Measurements from ENCODE around the gene TP63. TPM values are rescaled to one million over a fixed set of nuclear protein-coding genes. Genes with fewer than 3 reads are reported as not detected.

The TP63 gene
- total RNA-seq, 2 donors from 2014 or later = not detected

DNA sequence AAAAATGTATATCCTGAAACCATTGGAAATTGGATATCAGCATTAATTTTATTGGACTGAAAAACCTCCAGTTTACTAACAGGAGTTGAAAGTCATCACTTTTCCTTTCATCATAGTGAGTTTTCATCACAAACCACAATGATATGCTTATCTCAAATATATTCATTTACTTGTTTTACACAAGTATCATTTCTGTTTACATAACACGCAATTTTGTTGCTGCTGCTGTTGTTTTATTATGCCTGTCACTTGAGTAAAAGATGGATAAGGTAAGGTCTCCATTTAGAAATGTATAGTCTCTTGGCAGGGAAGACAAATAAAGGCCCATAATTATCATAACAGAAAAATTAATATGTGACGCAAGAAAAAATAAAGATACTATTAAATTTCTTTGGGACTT is 199.2 kb downstream of the TP63 start:
- Histone ChIP-seq H3K9me3 (ENCODE audit: control insufficient read depth, low read length) (no peaks in the 10 kb centered on the region), H3K4me1 (ENCODE audit: control insufficient read depth, insufficient read depth, low read length) (no peaks in the 10 kb centered on the region), H3K27ac (ENCODE audit: low read depth, low read length) (no peak overlapping the region), H3K9ac (ENCODE audit: extremely low read depth, low read length, poor library complexity, severe bottlenecking) (no peak overlapping the region), H3K4me3 (ENCODE audit: low read length) (no peak overlapping the region), H3K36me3 (ENCODE audit: control insufficient read depth, insufficient read depth, low read length) (no peaks in the 10 kb centered on the region), H3K27me3 (ENCODE audit: control insufficient read depth, insufficient read depth, low read length, poor library complexity, severe bottlenecking) (no peaks in the 10 kb centered on the region)
- no peak overlapping the region for H3K27ac Mint-ChIP-seq
- WGBS, 2 experiments (ENCODE audit: insufficient coverage in 1 of 2, insufficient read length in 1 of 2) = 100% methylated on average over 2 of the region's 2 CpGs; no CpG with 5 or more reads in 1 of the 2 experiments
- H3K27me3 Mint-ChIP-seq (ENCODE audit: insufficient read depth) = no peaks in the 10 kb centered on the region
- H3K4me3 Mint-ChIP-seq = no peak overlapping the region
- no peaks in the 10 kb centered on the region for H3K36me3 Mint-ChIP-seq (ENCODE audit: low read depth)
- no peak for DNase-seq
- peaks cover 6% of the 10 kb centered on the region for H3K4me1 Mint-ChIP-seq
- TF ChIP-seq CTCF (conservative IDR thresholded peaks at IDR 0.05) = no peak
- H3K9me3 Mint-ChIP-seq = no peaks in the 10 kb centered on the region

DNA sequence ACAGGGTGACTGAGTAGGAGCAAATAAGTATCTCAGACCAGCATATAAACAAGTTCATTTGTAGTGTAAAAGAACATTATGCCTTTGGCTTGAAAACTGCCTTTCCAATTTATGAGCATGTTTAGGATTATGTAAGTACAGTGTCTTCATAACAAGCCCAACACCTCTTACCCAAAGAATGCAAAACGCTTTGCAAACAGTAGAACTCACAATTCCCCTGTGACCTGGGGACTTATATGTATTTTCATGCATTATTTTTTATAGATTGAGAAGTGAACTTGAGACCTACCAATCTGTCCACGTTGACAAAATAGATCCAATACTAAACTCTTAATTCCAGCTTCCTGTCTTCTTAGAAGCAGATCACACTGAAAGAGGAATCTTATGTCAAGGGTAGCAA is 202.1 kb downstream of the TP63 start:
- no peak overlapping the region for H3K4me3 Mint-ChIP-seq
- H3K9me3 ChIP-seq (ENCODE audit: control insufficient read depth, low read length) = no peaks in the 10 kb centered on the region
- no peaks in the 10 kb centered on the region for H3K27me3 Mint-ChIP-seq (ENCODE audit: insufficient read depth)
- no peak overlapping the region for H3K27ac ChIP-seq (ENCODE audit: low read depth, low read length)
- H3K27me3 ChIP-seq (ENCODE audit: control insufficient read depth, insufficient read depth, low read length, poor library complexity, severe bottlenecking) = no peaks in the 10 kb centered on the region
- no peak for DNase-seq
- no peak overlapping the region for H3K27ac Mint-ChIP-seq
- H3K4me3 ChIP-seq (ENCODE audit: low read length) = no peak overlapping the region
- 92% methylated on average over 1 of the region's 2 CpGs; no CpG with 5 or more reads in 1 of the 2 experiments for WGBS, 2 experiments (ENCODE audit: insufficient coverage in 1 of 2, insufficient read length in 1 of 2)
- H3K36me3 Mint-ChIP-seq (ENCODE audit: low read depth) = no peaks in the 10 kb centered on the region
- no peak overlapping the region for H3K9ac ChIP-seq (ENCODE audit: extremely low read depth, low read length, poor library complexity, severe bottlenecking)
- H3K9me3 Mint-ChIP-seq = no peaks in the 10 kb centered on the region
- TF ChIP-seq CTCF (conservative IDR thresholded peaks at IDR 0.05) = no peak
- no peaks in the 10 kb centered on the region for H3K4me1 ChIP-seq (ENCODE audit: control insufficient read depth, insufficient read depth, low read length)
- peaks cover 2% of the 10 kb centered on the region for H3K4me1 Mint-ChIP-seq
- H3K36me3 ChIP-seq (ENCODE audit: control insufficient read depth, insufficient read depth, low read length) = no peaks in the 10 kb centered on the region

DNA sequence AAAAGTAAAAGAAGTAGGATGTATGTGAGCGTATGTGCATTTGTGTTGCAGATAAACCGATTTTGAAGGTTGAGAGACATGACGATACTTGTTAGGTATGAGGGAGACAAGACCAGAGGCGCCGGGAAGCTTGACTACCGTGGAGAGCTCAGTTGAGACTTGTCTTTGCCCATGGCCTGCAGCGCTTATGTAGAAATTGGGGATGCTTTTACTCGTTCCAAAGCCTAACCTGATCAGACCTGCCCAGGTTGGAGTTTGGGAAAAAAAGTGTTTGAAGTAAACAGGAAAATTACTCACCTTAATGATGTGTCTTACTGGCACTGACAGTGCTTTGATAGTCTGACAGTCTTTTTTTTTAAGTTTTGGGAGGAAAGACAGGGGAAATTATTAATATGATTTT is 202.8 kb downstream of the TP63 start:
- Histone ChIP-seq H3K4me1 (ENCODE audit: control insufficient read depth, insufficient read depth, low read length) (no peaks in the 10 kb centered on the region), H3K36me3 (ENCODE audit: control insufficient read depth, insufficient read depth, low read length) (no peaks in the 10 kb centered on the region), H3K9me3 (ENCODE audit: control insufficient read depth, low read length) (no peaks in the 10 kb centered on the region), H3K27ac (ENCODE audit: low read depth, low read length) (no peak overlapping the region), H3K27me3 (ENCODE audit: control insufficient read depth, insufficient read depth, low read length, poor library complexity, severe bottlenecking) (no peaks in the 10 kb centered on the region), H3K4me3 (ENCODE audit: low read length) (no peak overlapping the region), H3K9ac (ENCODE audit: extremely low read depth, low read length, poor library complexity, severe bottlenecking) (no peak overlapping the region)
- no peak for TF ChIP-seq CTCF (conservative IDR thresholded peaks at IDR 0.05)
- no peak for DNase-seq
- WGBS, 2 experiments (ENCODE audit: insufficient coverage in 1 of 2, insufficient read length in 1 of 2) = 89 to 91% methylated on average over 7 to 8 of the region's 8 CpGs
- no peak overlapping the region for H3K4me3 Mint-ChIP-seq
- no peaks in the 10 kb centered on the region for H3K36me3 Mint-ChIP-seq (ENCODE audit: low read depth)
- no peaks in the 10 kb centered on the region for H3K9me3 Mint-ChIP-seq
- H3K27ac Mint-ChIP-seq = no peak overlapping the region
- H3K4me1 Mint-ChIP-seq = peaks cover 5% of the 10 kb centered on the region
- H3K27me3 Mint-ChIP-seq (ENCODE audit: insufficient read depth) = no peaks in the 10 kb centered on the region
